Measurements from ENCODE around the gene NCAM2. TPM values are rescaled to one million over a fixed set of nuclear protein-coding genes. Genes with fewer than 3 reads are reported as not detected.
A peak's percentile ranks its signal among the peaks of the same experiment; 100 is the strongest.

Gene NCAM2
- total and polyA plus RNA-seq, 2 experiments from 2014 or later, result 0.36 to 0.83 TPM

DNA sequence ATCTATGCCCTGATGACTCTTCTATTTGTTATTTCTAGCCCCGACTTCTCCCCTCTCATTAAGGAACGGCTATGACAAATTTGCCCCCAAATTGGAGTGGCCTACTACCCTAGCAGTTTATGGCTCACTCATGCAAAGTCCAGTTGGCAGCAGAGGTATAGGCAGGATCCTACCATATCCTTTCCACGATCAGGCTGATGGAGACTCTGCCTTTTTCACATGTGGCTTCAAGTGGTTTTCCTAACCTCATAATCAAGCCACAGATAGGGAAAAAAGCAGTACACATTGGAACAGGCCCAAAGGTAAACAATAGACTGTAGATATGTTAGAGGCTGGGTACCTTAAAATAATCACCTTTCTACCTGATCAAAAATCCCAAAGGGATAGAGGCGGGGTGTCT is 292.5 kb downstream of the NCAM2 start:
- TF ChIP-seq STAT1 (IDR thresholded peaks at IDR 0.05; ENCODE audit: unreplicated experiment) (no peak), REST (IDR thresholded peaks at IDR 0.05; ENCODE audit: unreplicated experiment) (no peak), CREB1 (CRISPR knock-in tag; IDR thresholded peaks at IDR 0.05; ENCODE audit: low read depth) (no peak), ZNF114 (CRISPR knock-in tag; IDR thresholded peaks at IDR 0.05) (no peak), JUNB (IDR thresholded peaks at IDR 0.05; ENCODE audit: unreplicated experiment) (no peak)
- TF ChIP-seq, protein P1, sequence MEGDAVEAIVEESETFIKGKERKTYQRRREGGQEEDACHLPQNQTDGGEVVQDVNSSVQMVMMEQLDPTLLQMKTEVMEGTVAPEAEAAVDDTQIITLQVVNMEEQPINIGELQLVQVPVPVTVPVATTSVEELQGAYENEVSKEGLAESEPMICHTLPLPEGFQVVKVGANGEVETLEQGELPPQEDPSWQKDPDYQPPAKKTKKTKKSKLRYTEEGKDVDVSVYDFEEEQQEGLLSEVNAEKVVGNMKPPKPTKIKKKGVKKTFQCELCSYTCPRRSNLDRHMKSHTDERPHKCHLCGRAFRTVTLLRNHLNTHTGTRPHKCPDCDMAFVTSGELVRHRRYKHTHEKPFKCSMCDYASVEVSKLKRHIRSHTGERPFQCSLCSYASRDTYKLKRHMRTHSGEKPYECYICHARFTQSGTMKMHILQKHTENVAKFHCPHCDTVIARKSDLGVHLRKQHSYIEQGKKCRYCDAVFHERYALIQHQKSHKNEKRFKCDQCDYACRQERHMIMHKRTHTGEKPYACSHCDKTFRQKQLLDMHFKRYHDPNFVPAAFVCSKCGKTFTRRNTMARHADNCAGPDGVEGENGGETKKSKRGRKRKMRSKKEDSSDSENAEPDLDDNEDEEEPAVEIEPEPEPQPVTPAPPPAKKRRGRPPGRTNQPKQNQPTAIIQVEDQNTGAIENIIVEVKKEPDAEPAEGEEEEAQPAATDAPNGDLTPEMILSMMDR (conservative IDR thresholded peaks at IDR 0.05; ENCODE audit: low read depth in 2 of 2), result no peak
- H3K4me3 Mint-ChIP-seq, result no peak overlapping the region
- no peak for ATAC-seq
- no peaks in the 10 kb centered on the region for H3F3A ChIP-seq (replicated peaks; ENCODE audit: low read depth)
- H3K27me3 ChIP-seq (ENCODE audit: insufficient read depth), result no peaks in the 10 kb centered on the region
- no peak for DNase-seq (ENCODE audit: low spot score)
- no peaks in the 10 kb centered on the region for H3K4me1 ChIP-seq (ENCODE audit: insufficient read depth)
- H3K9me2 ChIP-seq (ENCODE audit: insufficient read depth), result 0 out of 2 replicates have a peak, but pooled peaks cover 2% of the 10 kb centered on the region
- no peak overlapping the region for H3K27ac Mint-ChIP-seq
- no peaks in the 10 kb centered on the region for H3K36me3 ChIP-seq (ENCODE audit: insufficient read depth)
- no peak overlapping the region for H3K27ac ChIP-seq (ENCODE audit: low read depth)
- no peaks in the 10 kb centered on the region for H3K79me2 ChIP-seq (replicated peaks; ENCODE audit: insufficient read depth)
- H3K4me3 ChIP-seq, result no peak overlapping the region
- H3K9me3 Mint-ChIP-seq, result no peaks in the 10 kb centered on the region
- H3K27me3 Mint-ChIP-seq (ENCODE audit: insufficient read depth, low read depth, poor library complexity), result no peaks in the 10 kb centered on the region
- no peaks in the 10 kb centered on the region for H3K36me3 Mint-ChIP-seq (ENCODE audit: low read depth)
- no peak overlapping the region for H3K4me2 ChIP-seq
- no peaks in the 10 kb centered on the region for H4K20me1 ChIP-seq (replicated peaks; ENCODE audit: insufficient read depth)
- no peaks in the 10 kb centered on the region for H3K4me1 Mint-ChIP-seq
- H2AFZ ChIP-seq, result peak overlapping the region; percentile 48; the same call in 1 of the 2 replicates

DNA sequence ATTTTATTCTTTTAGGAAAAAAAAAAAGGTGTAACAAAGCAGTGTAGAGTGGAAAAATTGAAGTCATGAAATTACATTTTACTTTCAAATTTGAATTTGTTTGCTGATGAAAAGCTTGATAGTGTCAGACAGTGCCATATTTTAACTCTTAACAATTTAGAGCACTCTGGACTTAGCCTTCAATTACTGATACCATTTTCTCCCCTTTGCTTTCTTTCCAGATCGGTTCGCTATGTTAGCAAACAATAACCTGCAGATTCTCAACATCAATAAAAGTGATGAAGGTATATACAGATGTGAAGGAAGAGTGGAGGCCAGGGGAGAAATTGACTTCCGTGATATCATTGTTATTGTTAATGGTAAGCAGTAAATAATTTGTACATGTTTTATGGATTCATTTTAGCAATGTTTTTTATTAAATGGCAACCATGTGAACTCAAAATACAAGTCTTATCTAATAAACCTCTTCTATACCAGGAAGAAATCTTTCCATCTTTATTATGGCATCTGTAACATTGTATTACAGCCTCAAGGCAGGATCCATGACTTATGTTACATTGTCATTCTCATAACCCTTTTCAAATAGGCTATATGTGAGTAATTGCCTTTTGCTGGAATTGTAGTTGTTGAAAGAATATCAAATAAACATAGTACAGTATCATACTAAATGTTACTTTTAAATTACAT is 293.8 kb downstream of the NCAM2 start:
- Mint-ChIP-seq H3K36me3 (ENCODE audit: low read depth) (no peaks in the 10 kb centered on the region), H3K4me3 (no peak overlapping the region), H3K9me3 (no peaks in the 10 kb centered on the region), H3K27me3 (ENCODE audit: insufficient read depth, low read depth, poor library complexity) (no peaks in the 10 kb centered on the region), H3K27ac (no peak overlapping the region), H3K4me1 (no peaks in the 10 kb centered on the region)
- Histone ChIP-seq H3F3A (replicated peaks; ENCODE audit: low read depth) (no peaks in the 10 kb centered on the region), H3K4me1 (ENCODE audit: insufficient read depth) (no peaks in the 10 kb centered on the region), H3K4me2 (no peak overlapping the region), H3K27me3 (ENCODE audit: insufficient read depth) (no peaks in the 10 kb centered on the region), H3K4me3 (no peak overlapping the region), H4K20me1 (replicated peaks; ENCODE audit: insufficient read depth) (no peaks in the 10 kb centered on the region), H2AFZ (no peak overlapping the region), H3K36me3 (ENCODE audit: insufficient read depth) (no peaks in the 10 kb centered on the region), H3K79me2 (replicated peaks; ENCODE audit: insufficient read depth) (no peaks in the 10 kb centered on the region), H3K9me2 (ENCODE audit: insufficient read depth) (0 out of 2 replicates have a peak, but pooled peaks cover 2% of the 10 kb centered on the region), H3K27ac (ENCODE audit: low read depth) (no peak overlapping the region)
- ATAC-seq, result no peak
- no peak for DNase-seq (ENCODE audit: low spot score)
- TF ChIP-seq REST (IDR thresholded peaks at IDR 0.05; ENCODE audit: unreplicated experiment) (no peak), NANOG (IDR thresholded peaks at IDR 0.05; ENCODE audit: borderline replicate concordance) (no peak), JUNB (IDR thresholded peaks at IDR 0.05; ENCODE audit: unreplicated experiment) (no peak), ZNF331 (CRISPR knock-in tag; IDR thresholded peaks at IDR 0.05; ENCODE audit: low read depth) (no peak), POLR2AphosphoS5 (IDR thresholded peaks at IDR 0.05; ENCODE audit: low read depth) (no peak), EZH2phosphoT487 (IDR thresholded peaks at IDR 0.05; ENCODE audit: unreplicated experiment) (no peak), CREB1 (CRISPR knock-in tag; IDR thresholded peaks at IDR 0.05; ENCODE audit: low read depth) (no peak)
- TF ChIP-seq, protein P2, sequence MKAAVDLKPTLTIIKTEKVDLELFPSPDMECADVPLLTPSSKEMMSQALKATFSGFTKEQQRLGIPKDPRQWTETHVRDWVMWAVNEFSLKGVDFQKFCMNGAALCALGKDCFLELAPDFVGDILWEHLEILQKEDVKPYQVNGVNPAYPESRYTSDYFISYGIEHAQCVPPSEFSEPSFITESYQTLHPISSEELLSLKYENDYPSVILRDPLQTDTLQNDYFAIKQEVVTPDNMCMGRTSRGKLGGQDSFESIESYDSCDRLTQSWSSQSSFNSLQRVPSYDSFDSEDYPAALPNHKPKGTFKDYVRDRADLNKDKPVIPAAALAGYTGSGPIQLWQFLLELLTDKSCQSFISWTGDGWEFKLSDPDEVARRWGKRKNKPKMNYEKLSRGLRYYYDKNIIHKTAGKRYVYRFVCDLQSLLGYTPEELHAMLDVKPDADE (IDR thresholded peaks at IDR 0.05), result no peak

Data from GM23338 (cell line).